UCSD-AML1 (cell line): Measurements from ENCODE around the gene PIK3C2A.

ENCODE experiments used
- DNase-seq: peaks from one replicate; lab custom pipeline; 2025; ENCODE audit not compliant: unreplicated experiment; lab: John Stamatoyannopoulos, UW

Gene PIK3C2A

DNA sequence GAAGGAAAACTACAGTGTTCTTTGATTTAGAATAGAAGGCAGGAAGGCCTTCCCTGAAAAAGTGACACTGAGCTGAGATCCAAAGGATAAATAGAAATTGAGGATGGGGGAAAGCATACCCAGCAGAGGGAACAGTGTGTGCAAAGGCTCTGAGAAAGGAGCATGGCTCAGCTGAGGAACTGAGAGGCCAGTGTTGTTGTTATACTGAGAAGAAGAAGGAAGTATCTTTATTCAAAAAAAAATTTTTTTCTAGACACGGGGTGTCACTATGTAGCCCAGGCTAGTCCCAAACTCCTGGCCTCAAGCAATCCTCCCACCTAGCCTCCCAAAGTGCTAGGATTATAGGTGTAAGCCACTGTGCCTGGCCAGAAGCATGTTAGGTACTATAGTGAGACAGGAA lies 3.5 kb upstream of the PIK3C2A start:
- no peak for DNase-seq

DNA sequence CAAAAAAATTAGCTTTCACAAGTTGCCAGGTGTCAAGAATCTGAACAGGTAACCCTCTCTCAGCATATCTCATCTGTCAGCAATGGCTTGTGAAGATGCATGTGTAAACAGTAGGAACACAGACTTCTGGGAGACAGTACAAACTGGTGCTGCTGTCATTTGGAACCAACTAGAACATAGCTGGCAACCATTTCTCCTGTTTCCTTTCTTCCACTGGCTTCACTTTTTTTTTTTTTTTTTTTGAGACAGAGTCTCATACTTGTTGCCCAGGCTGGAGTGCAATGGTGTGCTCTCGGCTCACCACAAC lies 2.1 kb upstream of the PIK3C2A start:
- no peak for DNase-seq

DNA sequence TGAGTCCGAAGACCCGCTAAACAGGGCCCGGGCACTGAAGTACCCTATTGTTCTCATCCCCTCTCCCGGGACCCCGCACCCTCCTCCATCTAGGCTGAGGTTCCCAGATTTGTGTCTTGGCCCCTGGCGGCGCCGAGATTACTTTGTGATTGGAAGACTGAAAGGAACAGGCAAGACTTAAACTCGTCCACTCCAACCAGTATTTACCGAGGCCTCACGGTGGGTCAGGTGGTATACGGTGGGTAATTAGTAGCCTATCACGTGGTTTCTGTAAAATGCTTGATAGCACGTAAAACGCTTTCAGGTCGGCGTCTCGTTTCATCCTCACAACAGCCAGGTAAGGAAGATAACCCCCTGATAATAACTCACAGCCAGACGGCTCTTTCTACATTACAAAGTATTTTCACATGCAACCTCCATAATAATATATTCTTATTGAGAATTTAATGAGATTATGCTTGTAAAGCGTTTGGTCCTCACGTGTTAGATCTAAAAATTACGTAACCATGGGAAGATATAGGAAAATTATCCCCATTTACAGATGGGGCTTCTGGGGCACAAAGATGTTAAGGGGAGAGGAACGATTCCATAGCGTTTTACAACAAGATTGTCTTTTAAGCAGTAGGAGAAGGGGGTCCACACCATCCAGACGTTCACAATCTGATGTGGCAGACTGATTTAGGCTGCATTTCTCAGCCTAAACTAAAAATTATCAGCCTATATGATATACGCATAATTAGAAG lies 642 bp upstream of the PIK3C2A start:
- no peak for DNase-seq

DNA sequence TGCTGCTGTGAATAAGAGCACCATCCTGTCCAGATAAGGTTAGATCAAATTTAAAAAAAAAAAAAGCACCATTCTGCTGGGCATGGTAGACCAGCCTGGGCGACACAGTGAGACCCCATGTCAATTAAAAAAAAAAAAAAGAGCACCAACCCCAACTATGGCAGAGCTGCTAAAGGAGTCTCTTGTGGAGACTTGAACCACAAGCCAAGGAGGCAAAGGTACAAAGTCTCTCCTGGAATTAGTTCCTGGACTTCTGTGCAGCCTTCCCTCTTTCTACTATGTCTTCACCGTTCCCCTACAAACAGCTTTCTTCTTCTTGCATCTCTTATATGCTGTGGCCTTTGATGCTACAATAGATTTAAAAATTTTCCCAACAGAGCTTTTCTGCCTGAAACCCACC lies 1.3 kb downstream of the PIK3C2A start:
- DNase-seq: no peak

DNA sequence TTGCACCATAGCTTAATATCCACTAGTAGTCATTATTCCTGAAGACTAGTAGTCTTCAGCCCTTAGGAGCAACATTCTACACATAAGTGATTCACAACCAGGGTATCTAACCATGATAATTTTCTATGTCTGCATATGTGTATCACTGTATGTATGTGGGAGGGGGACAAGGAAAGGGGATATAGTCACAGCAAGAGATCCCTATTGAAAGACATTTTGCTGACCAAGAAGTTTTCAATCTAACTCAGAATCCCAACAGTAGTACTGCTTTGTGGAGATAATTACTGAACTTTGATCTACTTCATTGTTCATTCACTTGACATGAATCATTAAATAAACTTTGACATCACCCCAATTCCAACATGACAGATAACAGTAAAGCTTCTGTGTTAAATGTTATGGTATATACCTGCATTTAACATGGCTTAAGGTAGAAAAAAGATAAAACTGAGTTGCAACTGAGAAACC lies 10.3 kb downstream of the PIK3C2A start:
- no peak for DNase-seq

DNA sequence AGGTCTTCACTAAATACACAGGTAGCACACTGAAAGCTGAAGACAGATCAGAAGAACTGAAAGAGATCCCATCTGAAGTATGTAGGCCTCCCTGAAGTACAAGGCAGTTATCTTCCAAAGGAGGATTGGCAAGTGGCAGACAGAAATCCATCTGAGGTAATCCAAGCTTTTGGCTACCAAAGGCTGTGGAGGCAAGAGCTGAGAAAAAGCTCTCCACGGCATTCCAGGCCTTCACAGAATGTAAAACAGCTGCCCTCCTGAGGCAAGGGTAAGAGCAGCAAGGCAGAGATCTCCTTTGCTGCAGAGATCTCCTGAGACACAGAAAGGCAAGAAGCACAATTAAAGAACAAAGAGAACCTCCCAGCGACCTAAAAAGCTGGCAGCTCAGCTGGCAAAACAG lies 19.1 kb downstream of the PIK3C2A start:
- no peak for DNase-seq

DNA sequence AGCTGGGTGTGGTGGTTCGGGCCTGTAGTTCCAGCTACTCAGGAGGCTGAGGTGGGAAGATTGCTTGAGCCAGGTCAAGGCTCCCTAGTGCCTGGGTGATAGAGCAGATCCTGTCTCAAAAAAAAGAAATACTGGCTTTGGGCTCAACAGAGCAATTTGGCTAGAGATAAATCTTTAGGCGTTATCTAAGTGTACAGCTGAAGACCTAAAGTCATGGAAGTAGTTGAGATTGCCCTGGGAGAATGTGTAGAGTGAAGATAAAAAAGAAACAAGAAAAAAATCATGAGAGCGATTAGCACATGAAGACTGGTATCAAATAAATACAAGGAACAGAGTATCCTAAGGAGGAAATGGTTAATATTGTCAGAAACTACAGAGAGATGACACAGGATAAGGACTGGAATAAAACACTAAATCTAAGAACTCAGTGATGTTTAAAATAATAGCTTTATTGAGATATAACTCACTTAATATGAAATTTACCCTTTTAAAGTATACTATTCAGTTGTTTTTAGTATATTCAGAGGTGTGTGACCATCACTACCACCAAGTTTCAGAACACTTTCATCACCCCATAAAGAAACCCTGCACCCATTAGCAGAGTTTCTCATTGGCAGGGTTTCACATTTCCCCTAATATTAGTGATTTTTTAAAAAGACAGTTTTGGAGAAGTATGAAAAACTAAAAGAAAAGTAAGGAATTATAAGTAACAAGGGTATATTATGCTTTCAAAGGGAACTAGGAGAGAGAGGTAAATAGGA lies 20.7 kb downstream of the PIK3C2A start:
- DNase-seq: no peak

DNA sequence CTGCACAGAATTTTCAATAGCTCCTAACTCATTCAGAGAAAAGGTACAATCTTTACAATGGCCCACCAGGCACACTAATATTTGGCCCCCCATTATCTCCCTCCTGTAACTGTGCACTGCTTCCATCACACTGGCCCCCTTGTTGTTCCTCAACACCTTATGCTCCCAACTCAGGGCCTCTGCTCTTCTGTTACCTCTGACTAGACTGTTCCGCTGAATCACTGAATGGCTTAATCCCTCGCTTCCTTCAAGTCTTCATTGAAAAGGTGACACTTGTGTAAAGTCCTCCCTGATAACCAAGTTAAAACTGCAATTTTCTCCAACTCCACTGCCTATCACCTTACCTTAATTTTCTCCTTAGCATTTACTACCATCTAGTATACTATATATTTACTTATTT lies 21.8 kb downstream of the PIK3C2A start:
- no peak for DNase-seq

DNA sequence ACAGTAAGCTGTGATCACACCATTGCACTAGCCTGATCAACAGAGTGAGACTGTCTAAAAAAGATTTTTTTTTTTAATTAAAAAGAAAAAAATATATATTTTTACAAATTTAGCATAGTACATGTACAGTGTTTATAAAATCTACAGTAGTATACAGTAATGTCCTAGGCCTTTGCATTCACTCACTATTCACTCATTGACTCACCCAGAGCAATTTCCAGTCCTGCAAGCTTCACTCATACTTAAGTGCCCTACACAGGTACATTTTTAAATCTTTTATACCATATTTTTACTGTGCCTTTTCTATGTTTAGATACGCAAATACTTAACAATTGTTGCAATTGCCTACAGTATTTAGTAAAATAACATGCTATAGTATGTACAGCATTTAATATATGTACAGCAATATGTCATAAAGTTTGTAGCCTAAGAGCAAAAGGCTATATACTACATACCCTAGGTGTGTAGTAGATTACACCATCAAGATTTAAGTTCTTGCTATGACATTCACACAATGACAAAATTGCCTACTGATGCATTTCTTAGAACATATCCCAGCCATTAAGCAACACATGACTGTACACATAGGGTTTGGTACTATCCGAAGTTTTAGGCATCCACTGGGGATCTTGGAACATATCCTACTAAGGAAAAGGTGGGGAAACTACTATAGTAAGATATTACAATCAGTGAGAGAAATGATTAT lies 22.8 kb downstream of the PIK3C2A start:
- DNase-seq: no peak

DNA sequence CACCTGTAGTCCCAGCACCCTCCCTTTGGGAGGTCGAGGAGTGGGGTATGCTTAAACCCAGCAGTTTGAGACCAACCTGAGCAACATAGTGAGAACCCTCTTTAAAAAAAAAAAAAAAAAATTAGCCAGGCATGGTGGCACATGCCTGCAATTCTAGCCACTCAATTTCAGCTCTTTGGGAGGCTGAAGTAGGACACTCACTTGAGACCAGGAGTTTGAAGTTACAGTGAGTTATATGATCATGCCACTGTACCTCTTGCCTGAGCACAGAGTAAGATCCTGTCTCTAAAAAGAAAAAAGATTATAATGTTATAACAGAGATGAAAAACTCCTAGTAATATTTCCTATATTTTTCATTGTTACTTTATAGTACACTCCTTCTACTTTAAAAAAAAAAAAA lies 23.9 kb downstream of the PIK3C2A start:
- DNase-seq: no peak

DNA sequence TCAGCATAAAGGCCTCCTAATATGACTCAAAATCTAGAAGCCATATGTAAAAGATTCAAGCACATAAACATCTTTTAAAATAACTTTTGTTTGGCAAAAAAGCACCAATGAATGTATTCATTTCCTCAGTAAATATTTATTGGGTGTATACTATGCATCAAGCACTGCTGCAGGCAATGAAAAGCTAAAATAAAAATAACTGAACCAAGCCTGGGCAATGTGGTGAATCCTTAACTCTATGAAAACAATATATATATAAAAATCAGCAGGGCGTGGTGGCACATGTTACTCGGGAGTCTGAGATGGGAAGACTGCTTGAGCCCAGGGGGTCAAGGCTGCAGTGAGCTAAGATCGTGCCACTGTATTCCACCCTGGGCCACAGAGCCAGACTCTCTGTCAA lies 27.8 kb downstream of the PIK3C2A start:
- no peak for DNase-seq

DNA sequence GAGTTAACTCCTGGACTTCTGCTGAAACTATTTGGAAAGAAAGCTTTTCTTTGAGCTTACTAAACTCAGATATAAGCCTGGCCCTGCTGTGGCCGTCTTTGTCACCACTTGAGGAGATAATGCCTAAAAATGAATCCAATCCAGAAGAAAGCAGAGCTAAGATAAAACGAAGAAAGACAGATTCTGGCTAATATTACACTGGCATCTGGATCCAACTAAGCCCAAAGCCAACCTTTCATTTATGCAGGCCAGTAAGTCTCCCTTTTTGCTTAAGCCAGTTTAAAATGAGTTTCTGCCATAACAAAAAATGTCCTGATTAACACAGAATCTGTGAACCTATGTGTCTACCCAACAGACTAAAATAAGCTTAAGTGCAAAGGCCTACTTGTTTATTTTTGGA lies 34.5 kb downstream of the PIK3C2A start:
- DNase-seq: no peak

DNA sequence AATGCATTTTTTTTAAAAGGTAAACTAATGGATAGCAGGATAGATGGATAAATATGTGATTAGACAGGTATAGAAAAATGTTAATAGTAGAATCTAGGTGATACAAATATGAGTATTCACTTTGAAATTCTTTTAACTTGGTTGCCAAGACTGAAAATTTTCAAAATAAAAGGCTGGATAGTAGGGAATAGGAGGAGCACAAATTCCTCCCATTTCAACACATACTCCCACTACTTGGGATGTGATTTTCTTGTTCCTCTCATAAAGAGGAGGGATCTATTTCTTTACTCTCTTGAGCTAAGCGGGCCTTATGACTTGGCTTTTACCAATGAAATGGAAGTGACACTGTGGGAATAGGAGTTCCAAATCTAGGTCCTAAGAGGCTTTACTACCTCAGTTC lies 35.9 kb downstream of the PIK3C2A start:
- no peak for DNase-seq

DNA sequence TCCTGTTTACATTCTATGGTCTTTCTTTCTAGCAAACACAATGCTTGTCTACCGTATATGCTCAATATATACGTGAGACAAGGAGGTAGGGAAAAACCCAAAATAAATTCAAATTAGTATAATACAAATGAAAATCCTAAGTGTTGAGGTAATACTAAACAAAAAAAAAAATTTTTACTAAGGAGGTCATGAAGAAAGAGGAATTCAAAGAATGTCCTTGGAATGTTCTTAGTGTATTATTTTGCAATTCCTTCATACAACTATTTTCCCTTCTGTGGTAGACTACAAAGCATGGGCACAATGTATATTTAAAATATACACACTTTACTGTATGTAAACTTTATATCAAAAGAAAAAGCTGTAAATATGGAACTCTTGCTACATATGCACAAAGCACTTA lies 36.4 kb downstream of the PIK3C2A start:
- DNase-seq: no peak

DNA sequence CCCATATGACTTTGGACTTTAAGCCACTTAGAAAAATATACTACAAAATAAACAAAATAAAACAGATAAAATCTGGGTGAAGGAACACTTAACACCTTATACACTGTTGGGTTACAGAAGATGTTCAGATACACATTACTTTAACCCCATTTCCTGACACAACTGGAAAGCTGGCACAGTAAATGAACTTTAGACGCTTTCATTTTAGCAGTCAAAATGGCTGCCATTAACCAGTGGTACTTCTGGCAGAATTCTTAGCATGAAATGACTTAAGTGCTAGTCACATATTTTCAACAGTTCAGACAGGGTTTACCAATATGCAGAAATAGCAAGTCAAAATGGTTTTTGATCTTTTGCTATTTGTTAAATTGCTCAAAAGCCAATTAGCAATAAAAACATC lies 37.9 kb downstream of the PIK3C2A start:
- no peak for DNase-seq

DNA sequence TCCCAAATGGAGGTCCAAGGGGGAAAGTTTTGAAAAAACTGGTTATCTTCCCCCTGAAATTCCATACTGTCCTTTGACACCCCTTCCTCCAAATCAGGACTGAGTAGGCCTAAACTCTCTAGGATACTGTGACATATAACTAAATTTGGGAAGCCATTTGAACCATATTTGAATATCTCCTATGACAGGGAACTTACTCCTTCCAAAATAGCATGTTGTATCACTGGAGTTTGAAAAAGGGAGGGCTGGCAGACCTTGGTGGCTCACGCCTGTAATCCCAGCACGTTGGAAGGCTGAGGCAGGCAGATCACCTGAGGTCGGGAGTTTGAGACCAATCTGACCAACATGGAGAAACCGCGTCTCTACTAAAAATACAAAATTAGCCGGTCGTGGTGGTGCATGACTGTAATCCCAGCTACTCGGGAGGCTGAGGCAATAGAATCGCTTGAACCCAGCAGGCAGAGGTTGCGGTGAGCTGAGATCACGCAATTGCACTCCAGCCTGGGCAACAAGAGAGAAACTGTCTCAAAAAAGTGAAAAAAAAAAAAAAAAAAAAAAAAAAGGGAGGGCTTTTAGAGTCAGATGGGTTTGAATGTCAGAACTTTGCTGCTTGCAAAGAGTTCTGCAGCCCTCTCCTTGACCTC lies 42.4 kb downstream of the PIK3C2A start:
- DNase-seq: no peak

DNA sequence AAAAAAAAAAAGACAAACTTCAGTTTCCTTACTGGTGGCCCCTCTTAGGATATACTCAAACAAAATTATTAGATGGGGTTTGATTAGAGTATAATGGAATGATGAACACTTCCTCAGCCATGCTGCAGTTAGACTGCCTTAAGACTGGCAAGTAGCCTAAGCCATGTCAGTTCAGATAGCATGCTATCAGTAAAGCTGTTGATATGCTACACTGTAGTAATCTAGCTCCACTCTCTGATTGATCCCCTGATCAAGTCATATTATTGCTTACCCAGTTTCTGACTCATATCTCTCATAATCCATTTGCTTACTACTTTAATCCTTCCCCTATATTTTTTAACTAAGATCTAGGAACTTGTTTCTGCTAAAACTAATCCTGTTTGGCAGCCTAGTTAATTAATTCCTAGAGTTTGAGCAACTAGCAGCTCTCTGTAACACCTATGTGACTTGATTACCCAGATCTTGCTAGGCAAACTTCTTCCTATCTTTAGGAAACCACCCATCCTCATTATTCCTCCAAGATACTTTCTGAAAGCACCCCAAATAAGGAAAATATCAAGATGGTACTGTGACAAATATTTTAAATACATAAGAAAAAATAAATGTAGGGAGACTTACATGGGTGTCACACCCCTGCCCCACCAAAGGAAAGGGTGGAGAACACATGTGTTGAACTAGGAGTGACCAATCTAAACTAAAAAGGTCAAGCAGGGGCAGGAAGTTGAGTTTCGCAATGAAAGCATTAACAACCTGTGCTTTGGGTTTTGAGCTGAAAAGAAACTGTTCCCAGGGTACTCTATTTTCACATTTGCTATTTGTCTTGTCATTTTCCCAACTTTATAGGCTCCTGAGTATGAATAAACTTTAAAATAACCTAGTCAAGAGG lies 43.2 kb downstream of the PIK3C2A start:
- no peak for DNase-seq

DNA sequence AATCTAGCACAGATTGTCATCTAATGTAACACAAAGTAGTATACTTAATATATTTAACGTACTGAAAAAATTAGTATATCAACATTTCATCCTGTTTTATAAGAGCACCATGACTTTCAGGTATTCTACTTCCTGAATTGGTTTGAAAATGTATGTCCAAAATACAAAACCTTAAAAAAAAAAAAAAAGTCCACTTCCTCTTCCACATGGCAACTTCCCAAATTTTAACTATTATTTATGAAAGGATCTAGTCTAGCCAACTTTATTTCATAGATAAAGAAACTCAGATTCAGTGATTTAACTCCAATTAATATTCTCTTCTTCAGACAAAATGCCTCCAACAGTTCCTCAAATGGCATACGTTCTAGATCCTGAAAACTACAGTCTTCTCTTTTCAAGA lies 44.0 kb downstream of the PIK3C2A start:
- no peak for DNase-seq

DNA sequence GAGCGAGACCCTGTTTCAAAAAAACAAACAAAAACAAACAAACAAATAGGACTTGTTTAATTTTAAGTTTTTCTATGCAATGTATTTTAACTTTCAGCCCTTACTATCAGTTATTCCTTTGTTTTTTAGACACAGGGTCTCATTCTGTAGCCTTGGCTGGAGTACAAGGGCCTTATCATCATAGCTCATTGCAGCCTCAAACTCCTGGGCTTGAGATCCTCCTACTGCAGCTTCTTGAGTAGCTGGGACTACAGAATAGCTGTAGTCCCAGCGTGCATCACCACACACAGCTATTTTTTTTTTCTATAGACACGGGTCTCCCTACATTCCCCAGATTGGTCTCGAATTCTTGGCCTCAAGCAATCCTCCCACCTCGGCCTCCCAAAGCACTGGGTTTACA lies 44.5 kb downstream of the PIK3C2A start:
- no peak for DNase-seq

DNA sequence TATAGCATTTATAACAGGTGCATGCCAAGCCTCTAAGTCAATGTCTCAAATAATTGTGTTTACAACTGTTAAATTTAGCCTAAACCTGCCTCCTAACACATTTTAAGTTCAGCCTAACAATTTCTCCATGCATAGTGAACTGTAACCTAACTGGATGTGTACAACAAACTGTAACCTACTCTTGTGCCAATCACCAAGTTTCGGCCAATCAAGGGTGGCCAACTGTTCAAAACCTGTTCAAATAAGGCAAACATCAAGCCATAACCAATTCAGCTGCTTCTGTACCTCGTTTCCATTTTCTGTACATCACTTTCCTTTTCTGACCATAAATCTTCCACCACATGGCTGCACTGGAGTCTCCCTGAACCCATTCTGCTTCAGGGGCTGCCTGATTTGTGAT lies 45.4 kb downstream of the PIK3C2A start:
- no peak for DNase-seq

DNA sequence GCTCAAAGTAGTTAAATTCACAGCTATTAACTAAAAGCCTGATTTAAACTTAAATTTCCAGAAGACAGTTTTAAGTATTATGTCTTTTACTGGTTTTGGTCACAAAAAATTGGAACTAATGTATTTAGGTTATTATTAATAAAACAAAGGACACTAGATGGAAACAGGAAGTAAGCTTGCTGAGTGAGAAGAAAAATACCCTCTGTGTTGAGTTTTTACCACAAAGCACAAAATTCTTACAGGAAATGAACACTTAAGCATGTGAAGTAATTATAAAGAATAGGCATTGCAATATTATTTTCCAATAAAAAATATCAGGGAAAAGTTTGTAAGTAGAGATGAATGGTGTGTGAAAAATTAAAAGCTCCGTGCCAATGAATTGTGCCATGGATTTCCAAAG lies 46.3 kb downstream of the PIK3C2A start:
- DNase-seq: no peak
